K562 (cell line): ENCODE results near the gene NR3C1. TPM values are rescaled to one million over a fixed set of nuclear protein-coding genes. Genes with fewer than 3 reads are reported as not detected.

ENCODE experiments used
- ATAC-seq: fragments of 200-7000 bp; cut with Tn5 transposase; 3 replicates; pipeline ENCODE4 v1.9.1; 2020; ENCODE audit warnings: moderate library complexity
- BruUV-seq: library from RNA; stranded (reverse); fragments of 400-500 nt; replicated peaks from 2 replicates; lab custom pipeline; 2021; lab: Mats Ljungman, UMichigan
- CTCF ChIA-PET: fragments of 300-600 bp; formaldehyde crosslinking; extraction: SDS; loops from one replicate; lab custom pipeline; 2021; ENCODE audit warnings: low intra/inter-chr PET ratio; lab: Yijun Ruan, JAX
- POLR2A ChIA-PET: fragments of 300-600, 350-650 bp; sonication (Branson Sonifier 250); formaldehyde crosslinking; extraction: SDS; loops from one replicate; lab custom pipeline; 2021; ENCODE audit warnings: antibody characterized with exemption, inconsistent platforms; lab: Yijun Ruan, JAX
- DNase-seq, 4 experiments: peaks; one replicate each; pipeline versions ENCODE4 v3.0.0 to v3.0.0-alpha.2; 2011 to 2018; ENCODE audit warnings: low spot score in 3 of 4, mixed read lengths in 3 of 4; ENCODE audit errors: extremely low read depth in 1 of 4
- FAIRE-seq: peaks from 2 replicates; lab custom pipeline; 2011; peaks lifted over from hg19 to GRCh38; lab: Jason Lieb, UNC
- H2AFZ ChIP-seq: 2 replicates; pipeline ENCODE4 v1.6.0; 2011; ENCODE audit warnings: low read depth, low read length, control low read depth, inconsistent platforms
- H3K27ac ChIP-seq: fragments of 200-600 bp; 3 replicates; pipeline ENCODE4 v1.8.0; 2011; ENCODE audit warnings: low read depth, mild to moderate bottlenecking, control low read depth, inconsistent platforms, low read length, moderate library complexity, mixed read lengths; ENCODE audit errors: extremely low read depth
- H3K27me3 ChIP-seq, 2 experiments: fragments of 300-600 bp in 1 of 2; 2 replicates in 1 of 2; 3 replicates in 1 of 2; pipeline versions ENCODE4 v1.6.0 to v1.8.0; 2011; ENCODE audit warnings: inconsistent platforms in 2 of 2, low read length in 2 of 2, mild to moderate bottlenecking in 1 of 2, mixed read lengths in 1 of 2, moderate library complexity in 1 of 2; ENCODE audit not compliant: control insufficient read depth in 2 of 2, insufficient read depth in 2 of 2
- H3K36me3 ChIP-seq: fragments of 300-600 bp; 3 replicates; pipeline ENCODE4 v1.8.0; 2011; ENCODE audit warnings: mild to moderate bottlenecking, low read length, inconsistent platforms; ENCODE audit not compliant: control insufficient read depth, insufficient read depth
- H3K4me1 ChIP-seq, 2 experiments: fragments of 200-600 bp in 1 of 2; replicated peaks in 1 of 2; 2 replicates in 1 of 2; 3 replicates in 1 of 2; pipeline versions ENCODE4 v1.5.1 to v1.8.0; 2011; ENCODE audit warnings: inconsistent platforms in 2 of 2, low read length in 2 of 2, mild to moderate bottlenecking in 1 of 2, mixed read lengths in 1 of 2, moderate library complexity in 1 of 2; ENCODE audit not compliant: control insufficient read depth in 2 of 2, insufficient read depth in 2 of 2
- H3K4me2 ChIP-seq: 2 replicates; pipeline ENCODE4 v1.6.1; 2011; ENCODE audit warnings: low read length, control low read depth, inconsistent platforms, mixed read lengths; ENCODE audit not compliant: insufficient read depth
- H3K4me3 ChIP-seq: fragments of 200-600 bp; sonication (generic), shearing (Covaris generic); 2 replicates; pipeline ENCODE4 v1.5.1; 2016; ENCODE audit warnings: control low read depth, inconsistent platforms
- H3K79me2 ChIP-seq: fragments of 200-600 bp; 3 replicates; pipeline ENCODE4 v1.8.0; 2011; ENCODE audit warnings: low read length, inconsistent platforms; ENCODE audit not compliant: control insufficient read depth, insufficient read depth
- H3K9ac ChIP-seq, 2 experiments: 2 replicates each; pipeline versions ENCODE4 v1.6.0 to v1.6.1; 2011; ENCODE audit warnings: low read depth in 2 of 2, low read length in 2 of 2, control low read depth in 1 of 2, inconsistent platforms in 1 of 2, mild to moderate bottlenecking in 1 of 2, mixed read lengths in 1 of 2; ENCODE audit not compliant: insufficient read depth in 1 of 2
- H3K9me1 ChIP-seq: one replicate; pipeline ENCODE4 v1.6.0; 2011; ENCODE audit warnings: inconsistent platforms, mild to moderate bottlenecking, low read length, moderate library complexity; ENCODE audit not compliant: control insufficient read depth, insufficient read depth
- H3K9me3 ChIP-seq: replicated peaks from 2 replicates; pipeline ENCODE4 v1.5.1; 2011; ENCODE audit warnings: low read depth, low read length, inconsistent platforms; ENCODE audit not compliant: control insufficient read depth, insufficient read depth
- H4K20me1 ChIP-seq: replicated peaks from 2 replicates; pipeline ENCODE4 v1.6.1; 2011; ENCODE audit warnings: low read length, inconsistent platforms, mixed read lengths; ENCODE audit not compliant: control insufficient read depth, insufficient read depth
- CBFA2T2 ChIP-seq: fragments of 450-650 bp; conservative IDR thresholded peaks from 2 replicates; pipeline ENCODE4 v1.6.1; 2017; ENCODE audit warnings: mild to moderate bottlenecking
- CHCHD3 ChIP-seq: fragments of 250-450 bp; sonication (Bioruptor Pico); IDR thresholded peaks from 2 replicates; pipeline ENCODE4 v2.1.2; 2022; ENCODE audit warnings: mild to moderate bottlenecking
- HMGN3 ChIP-seq: IDR thresholded peaks from 2 replicates; pipeline ENCODE4 v1.6.1; 2011; ENCODE audit warnings: borderline replicate concordance, low read depth, mild to moderate bottlenecking, mixed read lengths, low read length; ENCODE audit not compliant: insufficient read length; ENCODE audit errors: extremely low read depth
- HNRNPLL ChIP-seq: fragments of 200-400 bp; formaldehyde crosslinking; IDR thresholded peaks from 2 replicates; pipeline ENCODE4 v1.6.1; 2017; ENCODE audit warnings: low read length, low read depth, mild to moderate bottlenecking; ENCODE audit not compliant: poor library complexity, severe bottlenecking
- MCM2 ChIP-seq: fragments of 450-650 bp; IDR thresholded peaks from 2 replicates; pipeline ENCODE4 v1.6.1; 2017; ENCODE audit warnings: low read depth, mild to moderate bottlenecking
- SIX5 ChIP-seq, 2 experiments: IDR thresholded peaks; 2 replicates each; pipeline ENCODE4 v1.6.1; 2011; ENCODE audit warnings: low read length in 2 of 2, borderline replicate concordance in 1 of 2, low read depth in 1 of 2, mild to moderate bottlenecking in 1 of 2, moderate library complexity in 1 of 2; ENCODE audit not compliant: insufficient read depth in 1 of 2
- TFE3 ChIP-seq: fragments of 450-650 bp; formaldehyde crosslinking; IDR thresholded peaks from 2 replicates; pipeline ENCODE4 v1.4.0; 2020; ENCODE audit warnings: mild to moderate bottlenecking, mixed read lengths
- TOE1 ChIP-seq, 2 experiments: fragments of 450-650 bp in 1 of 2; sonication (generic) in 1 of 2; formaldehyde crosslinking in 1 of 2; IDR thresholded peaks; 2 replicates each; pipeline versions ENCODE4 v1.7.1 to v1.8.0; 2016 to 2022; ENCODE audit warnings: borderline replicate concordance in 2 of 2, mild to moderate bottlenecking in 2 of 2, antibody characterized with exemption in 1 of 2, inconsistent platforms in 1 of 2, low read depth in 1 of 2, missing genetic modification reagents in 1 of 2, moderate library complexity in 1 of 2
- ZNF75A ChIP-seq: fragments of 450-650 bp; formaldehyde crosslinking; IDR thresholded peaks from 2 replicates; pipeline ENCODE4 v1.4.0; 2020; ENCODE audit warnings: mild to moderate bottlenecking
- in situ Hi-C: fragments of 300-500 bp; cut with MboI; formaldehyde crosslinking; loops from 4 replicates; pipeline ENCODE4 v1.15.0; 2018; ENCODE audit warnings: inconsistent platforms, mixed read lengths
- intact Hi-C: fragments of 100-400 bp; cut with micrococcal nuclease; formaldehyde crosslinking; loops from 2 replicates; pipeline ENCODE4 v1.14.2; 2022
- polyA plus RNA-seq, 8 experiments: library from polyadenylated mRNA; depleted of rRNA in 4 of 8; stranded (reverse) in 5 of 8; unstranded in 3 of 8; fragments of >200 nt; fragmentation: Nextera tagmentation in 2 of 8; fragmentation: Illumina TruSeq in 1 of 8; extraction: Ambion mirVana in 2 of 8; extraction: Trizol in 1 of 8; gene quantifications; 2 replicates each; pipeline versions ENCODE4 v1.2.1 to v1.2.3, GENCODE V29; 2011 to 2014; ENCODE audit warnings: inconsistent platforms in 1 of 8, missing spikeins in 1 of 8
- total RNA-seq, 7 experiments: library from RNA; depleted of rRNA in 6 of 7; stranded (reverse); fragments of >200 nt in 6 of 7; fragmentation: Illumina TruSeq in 2 of 7; extraction: Trizol in 2 of 7; gene quantifications; 2 replicates each; pipeline versions ENCODE4 v1.2.1 to v1.2.3, GENCODE V29; 2011 to 2021; ENCODE audit warnings: low replicate concordance in 1 of 7

NR3C1 gene
- total and polyA plus RNA-seq, 9 of the 15 experiments (the other 6 are each of a cell fraction or from before 2014, with no cell fraction given), result 8.2 to 36.0 (median 15.0) TPM

GRCh38 chr5:143390258-143390657, 13.2 kb downstream of the NR3C1 start:
- intact Hi-C loops, result no loop called here
- DNase-seq, result no peak
- BruUV-seq, result no TSS peak
- H2AFZ ChIP-seq, result no peak overlapping the region
- no peaks in the 10 kb centered on the region for H3K27me3 ChIP-seq
- ATAC-seq, result no peak
- H3K9me1 ChIP-seq, result no peaks in the 10 kb centered on the region
- no peak for TF ChIP-seq MCM2
- no peak for TF ChIP-seq TOE1 (IDR thresholded peaks at IDR 0.05; ENCODE audit: borderline replicate concordance)
- no peak for TF ChIP-seq TOE1 (CRISPR knock-in tag; IDR thresholded peaks at IDR 0.05; ENCODE audit: borderline replicate concordance, low read depth)
- TF ChIP-seq TFE3 (CRISPR knock-in tag), result no peak
- TF ChIP-seq HMGN3, result no peak
- TF ChIP-seq ZNF75A, result no peak
- TF ChIP-seq CBFA2T2, result no peak
- no peak for TF ChIP-seq CHCHD3 (CRISPR knock-in tag)
- TF ChIP-seq HNRNPLL, result no peak
- TF ChIP-seq SIX5 (IDR thresholded peaks at IDR 0.05; ENCODE audit: borderline replicate concordance in 1 of 2, insufficient read depth in 1 of 2, low read depth in 1 of 2, low read length in 2 of 2), result no peak
- TF ChIP-seq, all 486 proteins: peak for 0
- CTCF ChIA-PET, result no interaction called here
- POLR2A ChIA-PET, result interaction anchor here (0.5 to 1.5 kb wide), 5 partner anchors 10 to 14 kb away, joined by 3 to 6 read pairs (median 3); partner anchors contain the start of gene NR3C1
- Histone ChIP-seq H3K9me3 (peaks cover 7% of the 10 kb centered on the region), H3K4me2 (no peak overlapping the region), H3K4me1 (no peaks in the 10 kb centered on the region), H3K36me3 (peaks cover 5% of the 10 kb centered on the region; the same call in 1 of the 3 replicates), H4K20me1 (no peaks in the 10 kb centered on the region; the same call in 1 of the 2 replicates), H3K27ac (no peak overlapping the region), H3K79me2 (peaks cover 97% of the 10 kb centered on the region), H3K4me3 (no peak overlapping the region), H3K9ac (no peak overlapping the region)
- in situ Hi-C loops, result no loop called here
- FAIRE-seq, result no peak
